ENCODE data around the gene LTBP3. TPM values are rescaled to one million over a fixed set of nuclear protein-coding genes. Genes with fewer than 3 reads are reported as not detected.

LTBP3 gene
- total and polyA plus RNA-seq, 2 of the 13 experiments (the other 11 are each of a cell fraction or from before 2014, with no cell fraction given): 12.2 to 68.1 TPM

- peak; percentile 30; the same call in 1 of the 2 replicates for TF ChIP-seq DPF2 (CRISPR knock-in tag; IDR thresholded peaks at IDR 0.05; ENCODE audit: borderline replicate concordance, low read depth)
- no peak for TF ChIP-seq CCDC6 (CRISPR knock-in tag; IDR thresholded peaks at IDR 0.05)
- 0 out of 2 replicates have a peak, but pooled peaks have one; percentile 17 for TF ChIP-seq SMC3 (IDR thresholded peaks at IDR 0.05; ENCODE audit: low read length)
- no peak for TF ChIP-seq ZNF44 (CRISPR knock-in tag; IDR thresholded peaks at IDR 0.05)
- no peak for TF ChIP-seq SP1 (IDR thresholded peaks at IDR 0.05)
- TF ChIP-seq SP1 (CRISPR knock-in tag; IDR thresholded peaks at IDR 0.05): 0 out of 2 replicates have a peak, but pooled peaks have one; percentile 9
- TF ChIP-seq ZNF7 (CRISPR knock-in tag; IDR thresholded peaks at IDR 0.05): no peak
- TF ChIP-seq, protein P1, sequence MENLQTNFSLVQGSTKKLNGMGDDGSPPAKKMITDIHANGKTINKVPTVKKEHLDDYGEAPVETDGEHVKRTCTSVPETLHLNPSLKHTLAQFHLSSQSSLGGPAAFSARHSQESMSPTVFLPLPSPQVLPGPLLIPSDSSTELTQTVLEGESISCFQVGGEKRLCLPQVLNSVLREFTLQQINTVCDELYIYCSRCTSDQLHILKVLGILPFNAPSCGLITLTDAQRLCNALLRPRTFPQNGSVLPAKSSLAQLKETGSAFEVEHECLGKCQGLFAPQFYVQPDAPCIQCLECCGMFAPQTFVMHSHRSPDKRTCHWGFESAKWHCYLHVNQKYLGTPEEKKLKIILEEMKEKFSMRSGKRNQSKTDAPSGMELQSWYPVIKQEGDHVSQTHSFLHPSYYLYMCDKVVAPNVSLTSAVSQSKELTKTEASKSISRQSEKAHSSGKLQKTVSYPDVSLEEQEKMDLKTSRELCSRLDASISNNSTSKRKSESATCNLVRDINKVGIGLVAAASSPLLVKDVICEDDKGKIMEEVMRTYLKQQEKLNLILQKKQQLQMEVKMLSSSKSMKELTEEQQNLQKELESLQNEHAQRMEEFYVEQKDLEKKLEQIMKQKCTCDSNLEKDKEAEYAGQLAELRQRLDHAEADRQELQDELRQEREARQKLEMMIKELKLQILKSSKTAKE (CRISPR knock-in tag; IDR thresholded peaks at IDR 0.05; ENCODE audit: borderline replicate concordance): peak; percentile 63
- TF ChIP-seq ZBTB20 (CRISPR knock-in tag; IDR thresholded peaks at IDR 0.05; ENCODE audit: borderline replicate concordance, low read depth): 0 out of 2 replicates have a peak, but pooled peaks have one; percentile 28
- TF ChIP-seq MEF2D (CRISPR knock-in tag; IDR thresholded peaks at IDR 0.05): 0 out of 2 replicates have a peak, but pooled peaks have one; percentile 26
- TF ChIP-seq NCOA2 (CRISPR knock-in tag; IDR thresholded peaks at IDR 0.05): peak; percentile 55
- peak; percentile 39; the same call in 1 of the 2 replicates for TF ChIP-seq PHF21A (CRISPR knock-in tag; IDR thresholded peaks at IDR 0.05)
- no peak for TF ChIP-seq MAFK (conservative IDR thresholded peaks at IDR 0.05 in 1 of 2, IDR thresholded peaks at IDR 0.05 in 1 of 2; ENCODE audit: low read length in 2 of 2)
- 0 out of 2 replicates have a peak, but pooled peaks have one; percentile 15 for TF ChIP-seq ZNF143 (CRISPR knock-in tag; IDR thresholded peaks at IDR 0.05)
- TF ChIP-seq ZSCAN29 (CRISPR knock-in tag; conservative IDR thresholded peaks at IDR 0.05): 0 out of 2 replicates have a peak, but pooled peaks have one; percentile 46
- TF ChIP-seq, protein P2, sequence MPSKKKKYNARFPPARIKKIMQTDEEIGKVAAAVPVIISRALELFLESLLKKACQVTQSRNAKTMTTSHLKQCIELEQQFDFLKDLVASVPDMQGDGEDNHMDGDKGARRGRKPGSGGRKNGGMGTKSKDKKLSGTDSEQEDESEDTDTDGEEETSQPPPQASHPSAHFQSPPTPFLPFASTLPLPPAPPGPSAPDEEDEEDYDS (CRISPR knock-in tag; IDR thresholded peaks at IDR 0.05): peak; percentile 56
- peak; percentile 57; the same call in 1 of the 2 replicates for TF ChIP-seq RBFOX2 (IDR thresholded peaks at IDR 0.05; ENCODE audit: low read depth, low read length)
- TF ChIP-seq SP5 (CRISPR knock-in tag; IDR thresholded peaks at IDR 0.05; ENCODE audit: borderline replicate concordance, low read depth): peak; percentile 22; the same call in 1 of the 2 replicates
- TF ChIP-seq, protein P3, sequence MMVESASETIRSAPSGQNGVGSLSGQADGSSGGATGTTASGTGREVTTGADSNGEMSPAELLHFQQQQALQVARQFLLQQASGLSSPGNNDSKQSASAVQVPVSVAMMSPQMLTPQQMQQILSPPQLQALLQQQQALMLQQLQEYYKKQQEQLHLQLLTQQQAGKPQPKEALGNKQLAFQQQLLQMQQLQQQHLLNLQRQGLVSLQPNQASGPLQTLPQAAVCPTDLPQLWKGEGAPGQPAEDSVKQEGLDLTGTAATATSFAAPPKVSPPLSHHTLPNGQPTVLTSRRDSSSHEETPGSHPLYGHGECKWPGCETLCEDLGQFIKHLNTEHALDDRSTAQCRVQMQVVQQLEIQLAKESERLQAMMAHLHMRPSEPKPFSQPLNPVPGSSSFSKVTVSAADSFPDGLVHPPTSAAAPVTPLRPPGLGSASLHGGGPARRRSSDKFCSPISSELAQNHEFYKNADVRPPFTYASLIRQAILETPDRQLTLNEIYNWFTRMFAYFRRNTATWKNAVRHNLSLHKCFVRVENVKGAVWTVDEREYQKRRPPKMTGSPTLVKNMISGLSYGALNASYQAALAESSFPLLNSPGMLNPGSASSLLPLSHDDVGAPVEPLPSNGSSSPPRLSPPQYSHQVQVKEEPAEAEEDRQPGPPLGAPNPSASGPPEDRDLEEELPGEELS (CRISPR knock-in tag; IDR thresholded peaks at IDR 0.05): 0 out of 2 replicates have a peak, but pooled peaks have one; percentile 38
These were observed 68.3 kb downstream of the LTBP3 start (continued) for GRCh38 chr11:65489706-65490320.
